H1 (cell line): ENCODE data around the gene MTG1. TPM values are rescaled to one million over a fixed set of nuclear protein-coding genes. Genes with fewer than 3 reads are reported as not detected.

ENCODE experiments used
- CHD1 ChIP-seq: IDR thresholded peaks from 2 replicates; pipeline ENCODE4 v1.6.1; 2012; ENCODE audit warnings: low read depth, low read length, improper control_type of control experiment
- EZH2 ChIP-seq: fragments of 200-600 bp; sonication (generic); IDR thresholded peaks from 2 replicates; pipeline ENCODE4 v1.7.1; 2012; ENCODE audit warnings: low read depth, mild to moderate bottlenecking, moderate library complexity, low read length, inconsistent platforms; ENCODE audit not compliant: severe bottlenecking
- JUN ChIP-seq: IDR thresholded peaks from 2 replicates; pipeline ENCODE4 v1.6.1; 2011; ENCODE audit warnings: low read depth, mild to moderate bottlenecking, improper control_type of control experiment, low read length
- TAF7 ChIP-seq: optimal IDR thresholded peaks from 2 replicates; pipeline ENCODE3; 2011; ENCODE audit warnings: low read depth, mild to moderate bottlenecking, inconsistent platforms, low read length, moderate library complexity, borderline replicate concordance
- polyA plus RNA-seq, 7 experiments: library from polyadenylated mRNA; depleted of rRNA in 3 of 7; stranded (reverse) in 5 of 7; unstranded in 2 of 7; fragments of >200 nt in 5 of 7; fragments of 200-250 nt in 2 of 7; gene quantifications; 1 replicate in 5 of 7; 2 replicates in 1 of 7; 4 replicates in 1 of 7; pipeline versions ENCODE4 v1.2.1 to v1.2.3, GENCODE V29; 2011 to 2013; ENCODE audit warnings: missing spikeins in 2 of 7, mixed read lengths in 2 of 7
- total RNA-seq: library from RNA; stranded (reverse); fragmentation: NEBNext Ultra II Directional; extraction: Animal tissue kit (Norgen Biotek cat#: 25700); gene quantifications from 2 replicates; pipeline ENCODE4 v1.2.1, GENCODE V29; 2021

The MTG1 gene
- total and polyA plus RNA-seq, 2 of the 8 experiments (the other 6 are each of a cell fraction or from before 2014, with no cell fraction given), result 56.6 to 81.6 TPM

GRCh38 chr10:133377025-133377817 lies 16.7 kb upstream of the MTG1 start (continued):
- no peak for TF ChIP-seq JUN
- no peak for TF ChIP-seq TAF7
- TF ChIP-seq EZH2, result no peak
- TF ChIP-seq CHD1, result no peak
